Measurements from ENCODE around the gene GRIA4.

- TF ChIP-seq CTCF (conservative IDR thresholded peaks at IDR 0.05; ENCODE audit: low read depth, low read length) (no peak), EZH2 (IDR thresholded peaks at IDR 0.05; ENCODE audit: borderline replicate concordance, low read depth, low read length, poor library complexity, severe bottlenecking) (no peak)
These were observed 218.0 kb downstream of the GRIA4 start for GRCh38 chr11:105827906-105828305.

Measured in A673 (cell line).